Activated CD4-positive, CD25-positive, alpha-beta regulatory T cell treated with anti-CD3 and anti-CD28 coated beads, Interleukin-2, amount 50 U/mL, for 72 hours (primary cell): Measurements from ENCODE around the gene IFIT1B.
"Not testable (repeated sequence)": the region's sequence is repeated elsewhere in the genome, so short reads cannot be mapped to it uniquely, and the experiment has no call there.

Source experiments
- DNase-seq: peaks from one replicate; pipeline ENCODE4 v3.0.0; 2021

IFIT1B gene

GRCh38 chr10:89384474-89385340 lies 6.9 kb downstream of the IFIT1B start:
- no peak for DNase-seq

GRCh38 chr10:89388806-89389205 lies 10.9 kb downstream of the IFIT1B start:
- DNase-seq = no peak

- DNase-seq = no peak
Measured at GRCh38 chr10:89389254-89389653, 11.4 kb downstream of the IFIT1B start.

DNA sequence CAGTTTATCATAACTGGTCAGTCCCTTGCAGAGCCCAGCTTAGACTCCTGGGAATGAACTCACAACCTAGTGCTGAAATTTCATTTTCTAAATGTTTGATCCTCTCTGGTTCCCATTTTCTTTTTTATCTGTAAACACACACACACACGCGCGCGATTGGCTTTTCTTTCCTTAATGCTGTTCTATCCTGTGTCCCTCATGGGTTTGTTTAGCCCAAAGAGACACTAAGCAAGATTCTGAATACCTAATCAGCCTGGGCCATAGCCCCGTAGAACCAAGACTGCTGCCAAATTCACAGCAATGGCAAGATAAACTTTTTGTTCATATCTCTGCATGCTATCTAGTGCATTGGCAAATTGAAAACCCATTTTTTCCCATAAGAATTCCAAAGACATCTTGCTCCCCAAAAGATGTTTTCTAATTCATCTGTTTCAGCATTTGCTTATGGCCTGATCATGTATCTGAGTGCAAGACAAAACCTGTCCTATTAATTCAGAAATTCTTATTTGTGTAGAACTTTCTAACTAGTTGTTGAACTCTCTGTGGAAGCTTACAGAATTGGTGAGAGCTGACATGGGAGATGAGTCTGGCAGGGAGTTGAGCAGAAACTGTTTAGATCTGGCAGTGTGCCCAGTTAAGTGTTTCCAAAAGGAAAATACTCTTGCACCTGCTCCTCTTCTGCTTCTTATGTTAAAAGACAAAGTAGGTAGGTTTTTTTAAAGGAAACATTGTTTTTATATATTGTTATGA lies 12.8 kb downstream of the IFIT1B start:
- no peak for DNase-seq

DNA sequence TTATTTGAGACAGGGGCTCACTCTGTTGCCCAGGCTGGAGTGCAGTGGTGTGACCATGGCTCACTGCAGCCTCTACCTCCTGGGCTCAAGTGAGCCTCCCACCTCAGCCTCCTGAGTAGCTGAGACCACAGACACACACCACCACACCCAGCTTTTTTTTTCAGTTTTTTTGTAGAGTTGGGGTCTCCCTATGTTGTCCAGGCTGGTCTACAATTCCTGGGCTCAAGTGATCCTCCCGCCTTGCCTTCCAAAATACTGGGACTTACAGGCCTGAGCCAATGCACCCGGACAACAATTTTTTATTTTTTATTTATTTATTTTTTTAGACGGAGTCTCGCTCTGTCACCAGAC lies 13.3 kb downstream of the IFIT1B start:
- DNase-seq = not testable (repeated sequence)

DNA sequence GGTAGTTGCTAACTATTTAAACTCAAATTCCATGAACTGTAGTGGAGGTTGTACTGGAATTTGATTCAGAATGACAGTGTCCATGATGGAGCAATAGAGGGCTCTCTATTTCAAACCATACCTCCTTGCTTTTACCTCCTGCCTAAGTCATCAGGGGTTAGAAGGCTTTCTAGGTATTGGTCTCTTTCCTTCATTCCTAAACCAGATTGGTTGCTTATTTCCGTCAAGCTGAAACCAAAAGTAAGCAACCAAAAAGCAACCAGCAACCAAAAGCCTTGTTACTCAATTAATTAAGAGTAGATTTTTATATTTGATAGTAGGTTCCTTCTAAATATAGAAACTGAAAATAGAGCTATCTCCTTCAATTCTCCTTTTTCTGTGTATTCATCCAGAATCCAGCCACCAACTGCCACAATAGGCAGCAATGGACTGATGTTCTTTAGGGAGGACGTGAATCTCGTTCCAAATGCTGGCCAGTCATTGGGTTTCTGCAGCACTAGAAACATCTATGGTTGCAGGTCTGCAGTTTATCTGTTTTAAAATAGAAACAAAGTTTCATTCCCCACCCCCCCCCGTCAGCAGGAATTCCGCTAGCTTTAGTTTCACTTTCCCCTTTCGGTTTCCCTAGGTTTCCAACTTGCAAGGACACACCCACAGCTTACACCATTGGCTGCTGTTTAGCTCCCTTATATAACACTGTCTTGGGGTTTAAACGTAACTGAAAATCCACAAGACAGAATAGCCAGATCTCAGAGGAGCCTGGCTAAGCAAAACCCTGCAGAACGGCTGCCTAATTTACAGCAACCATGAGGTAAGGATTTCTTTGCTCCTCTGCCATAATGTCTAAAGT lies 14.3 kb downstream of the IFIT1B start, which contains the start of gene IFIT1:
Gene IFIT1 (plus strand): TSS at position 717 of the 850 bp plus-strand sequence. CDS start 90 bp downstream, at position 807.
- no peak for DNase-seq

- no peak for DNase-seq
Measured at GRCh38 chr10:89392974-89393373, 15.1 kb downstream of the IFIT1B start.

- no peak for DNase-seq
Measured at GRCh38 chr10:89393898-89394297, 16.0 kb downstream of the IFIT1B start.

DNA sequence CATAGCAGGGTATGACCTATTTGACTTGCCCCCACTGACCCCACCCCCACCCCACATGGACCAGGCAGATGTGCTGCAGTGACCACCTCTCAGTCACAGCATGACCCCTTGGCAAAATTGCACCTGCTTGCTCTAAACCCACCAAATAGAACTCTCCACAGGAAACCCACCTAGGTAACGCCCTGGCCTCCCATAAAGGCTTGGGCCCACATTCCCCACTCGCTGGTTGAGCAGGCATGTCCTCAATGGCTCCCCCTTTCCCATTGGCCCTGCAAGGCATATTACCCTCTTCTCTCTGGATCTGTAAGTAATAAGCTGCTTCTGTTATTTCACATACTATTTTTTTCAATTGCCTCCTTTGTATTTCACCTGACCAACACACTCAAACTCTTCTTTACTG lies 17.3 kb downstream of the IFIT1B start:
- no peak for DNase-seq

DNA sequence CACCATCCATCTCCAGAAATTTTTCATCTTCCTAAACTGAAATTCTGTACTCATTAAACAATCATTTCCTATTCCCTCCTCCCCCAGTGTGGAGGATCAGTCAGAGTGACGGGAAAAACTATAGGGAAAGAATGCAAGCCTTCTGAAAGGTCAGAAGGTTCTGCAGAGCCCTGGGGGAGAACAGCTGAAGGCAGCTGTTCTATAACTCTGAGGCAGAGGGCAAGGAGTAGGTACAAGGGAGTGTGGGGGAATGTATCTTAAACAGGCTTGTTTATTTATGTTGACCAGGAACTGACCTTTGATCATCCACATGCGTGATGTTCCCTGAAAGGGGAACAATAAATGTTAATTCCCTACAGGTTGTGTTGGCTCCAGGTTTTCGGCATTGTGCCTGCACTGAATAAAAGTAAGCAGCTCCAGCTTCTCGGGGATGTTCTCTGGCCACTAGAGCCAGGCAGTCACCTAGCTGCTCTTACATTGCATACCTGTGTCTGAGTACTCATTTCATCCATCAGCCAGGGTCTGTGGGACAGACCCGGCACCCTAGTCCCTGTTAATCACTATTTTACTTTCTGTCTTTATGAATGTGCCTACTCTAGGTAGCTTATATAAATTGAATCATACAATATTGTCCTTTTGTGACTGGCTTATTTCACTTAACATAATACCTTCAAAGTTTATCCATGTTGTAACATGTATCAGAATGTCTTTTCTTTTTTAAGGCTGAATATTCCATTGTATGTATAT lies 20.3 kb downstream of the IFIT1B start:
- DNase-seq = no peak

- DNase-seq = no peak
Measured at GRCh38 chr10:89399956-89400355, 22.1 kb downstream of the IFIT1B start.

- DNase-seq = no peak
Measured at GRCh38 chr10:89403043-89403442, 25.2 kb downstream of the IFIT1B start.

DNA sequence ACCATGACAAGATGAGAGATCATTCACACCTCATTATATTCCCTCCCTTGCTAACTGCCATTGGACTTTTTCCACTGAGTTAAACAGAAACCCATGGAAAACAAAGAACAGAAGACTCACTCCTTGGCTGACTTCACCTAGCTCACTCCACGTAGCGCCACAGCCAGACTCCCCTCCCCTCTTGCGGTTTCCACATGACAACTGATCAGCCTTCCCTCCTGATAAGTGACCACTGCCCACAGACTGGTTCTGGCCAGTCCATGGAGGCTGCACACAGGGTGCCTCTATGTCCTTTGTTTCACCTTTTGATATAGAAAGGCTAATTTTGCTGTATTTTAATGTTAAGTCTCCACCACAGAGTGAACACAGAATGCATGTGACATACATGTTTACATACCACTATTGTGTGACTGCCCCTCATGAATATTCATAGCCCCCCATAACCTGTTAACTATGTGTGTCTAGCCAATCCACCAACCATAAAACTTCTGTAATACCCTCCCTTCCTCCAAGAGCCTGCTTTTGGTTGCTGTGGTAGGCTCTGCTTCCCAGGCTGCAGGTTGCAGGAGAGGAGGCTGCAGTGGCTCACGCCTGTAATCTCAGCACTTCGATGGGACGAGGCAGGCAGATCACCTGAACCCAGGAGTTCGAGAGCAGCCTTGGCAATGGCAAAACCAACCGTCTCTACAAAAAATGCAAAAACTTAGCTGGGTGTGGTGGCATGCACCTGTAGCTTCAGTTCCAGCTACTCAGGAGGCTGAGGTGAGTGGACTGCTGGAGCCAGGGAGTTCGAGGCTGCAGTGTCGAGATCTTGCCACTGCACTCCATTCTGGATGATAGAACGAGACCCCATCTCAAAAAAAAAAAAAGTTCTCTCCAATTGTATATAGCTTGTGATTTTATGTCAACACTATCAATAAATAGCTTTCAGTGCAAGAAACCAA lies 26.5 kb downstream of the IFIT1B start:
- no peak for DNase-seq

DNA sequence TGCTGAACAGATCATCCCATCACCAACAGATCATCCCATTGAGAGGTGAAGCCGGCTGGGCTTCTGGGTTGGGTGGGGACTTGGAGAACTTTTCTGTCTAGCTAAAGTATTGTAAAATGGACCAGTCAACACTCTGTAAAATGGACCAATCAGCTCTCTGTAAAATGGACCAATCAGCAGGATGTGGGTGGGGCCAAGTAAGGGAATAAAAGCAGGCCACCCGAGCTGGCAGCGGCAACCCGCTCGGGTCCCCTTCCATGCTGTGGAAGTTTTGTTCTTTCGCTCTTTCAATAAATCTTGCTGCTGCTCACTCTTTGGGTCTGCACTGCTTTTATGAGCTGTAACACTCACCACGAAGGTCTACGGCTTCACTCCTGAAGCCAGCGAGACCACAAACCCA lies 28.3 kb downstream of the IFIT1B start:
- not testable (repeated sequence) for DNase-seq

DNA sequence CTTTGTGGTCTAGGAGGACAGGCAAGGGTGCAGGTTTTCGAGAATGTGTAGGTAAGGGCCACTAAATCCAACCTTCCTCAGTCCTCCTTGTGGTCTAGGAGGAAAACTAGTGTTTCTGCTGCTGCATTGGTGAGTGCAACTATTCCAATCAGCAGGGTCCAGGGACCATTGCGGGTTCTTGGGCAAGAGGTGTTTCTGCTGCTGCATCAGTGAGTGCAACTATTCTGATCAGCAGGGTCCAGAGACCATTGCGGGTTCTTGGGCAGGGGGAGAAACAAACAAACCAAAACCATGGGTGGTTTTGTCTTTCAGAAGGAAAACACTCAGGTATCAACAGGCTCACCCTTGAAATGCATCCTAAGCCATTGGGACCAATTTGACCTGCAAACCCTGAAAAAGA lies 29.9 kb downstream of the IFIT1B start:
- DNase-seq = not testable (repeated sequence)

DNA sequence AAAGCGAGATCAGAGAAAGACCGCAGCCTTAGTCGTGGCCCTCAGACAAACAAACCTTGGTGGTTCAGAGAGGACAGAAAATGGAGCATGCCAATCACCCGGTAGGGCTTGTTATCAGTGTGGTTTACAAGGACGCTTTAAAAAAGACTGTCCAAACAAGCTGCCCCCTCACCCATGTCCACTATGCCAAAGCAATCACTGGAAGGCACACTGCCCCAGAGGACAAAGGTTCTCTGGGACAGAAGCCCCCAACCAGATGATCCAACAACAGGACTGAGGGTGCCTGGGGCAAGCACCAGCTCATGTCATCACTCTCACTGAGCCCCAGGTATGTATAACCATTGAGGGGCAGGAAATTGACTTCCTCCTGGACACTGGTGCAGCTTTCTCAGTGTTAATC lies 31.4 kb downstream of the IFIT1B start:
- not testable (repeated sequence) for DNase-seq

- DNase-seq = not testable (repeated sequence)
Measured at GRCh38 chr10:89410551-89410950, 32.7 kb downstream of the IFIT1B start.

DNA sequence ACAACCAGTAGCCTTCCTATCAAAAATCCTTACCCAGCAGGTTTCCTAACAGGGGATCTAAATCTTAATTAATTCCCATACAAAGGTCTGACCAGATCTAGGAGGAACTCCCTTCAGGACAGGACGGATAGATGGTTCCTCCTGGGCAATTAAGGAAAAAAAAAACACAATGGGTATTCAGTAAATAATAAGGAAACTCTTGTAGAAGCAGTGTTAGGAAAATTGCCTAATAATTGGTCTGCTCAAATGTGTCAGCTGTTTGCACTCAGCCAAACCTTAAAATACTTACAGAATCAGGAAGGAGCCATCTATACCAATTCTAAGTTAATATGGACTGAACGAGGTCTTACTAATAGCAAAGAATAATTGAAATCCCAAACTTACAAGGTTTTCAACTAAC lies 33.3 kb downstream of the IFIT1B start:
- DNase-seq = not testable (repeated sequence)

- DNase-seq = peak; percentile 50
Measured at GRCh38 chr10:89412276-89412675, 34.4 kb downstream of the IFIT1B start.

- DNase-seq = no peak
Measured at GRCh38 chr10:89413398-89413912, 35.6 kb downstream of the IFIT1B start.
